GM19238 (cell line): Measurements from ENCODE around the gene MAD2L2.

Source experiments
- DNase-seq: peaks from one replicate; pipeline ENCODE4 v3.0.0; 2011; ENCODE audit warnings: low spot score; ENCODE audit not compliant: insufficient read length

The MAD2L2 gene

GRCh38 chr1:11705596-11705995, 24.6 kb upstream of the MAD2L2 start:
- no peak for DNase-seq

- no peak for DNase-seq
These were observed 23.9 kb upstream of the MAD2L2 start for GRCh38 chr1:11704691-11705475.

- no peak for DNase-seq
These were observed 23.2 kb upstream of the MAD2L2 start for GRCh38 chr1:11704194-11704529.

- DNase-seq, result no peak
These were observed 22.6 kb upstream of the MAD2L2 start for GRCh38 chr1:11703357-11704193.

- DNase-seq, result no peak
These were observed 21.2 kb upstream of the MAD2L2 start for GRCh38 chr1:11701981-11702803.

GRCh38 chr1:11701551-11701961, 20.6 kb upstream of the MAD2L2 start:
- no peak for DNase-seq

- no peak for DNase-seq
These were observed 19.9 kb upstream of the MAD2L2 start for GRCh38 chr1:11700601-11701467.

GRCh38 chr1:11697893-11698210, 16.9 kb upstream of the MAD2L2 start:
- no peak for DNase-seq

GRCh38 chr1:11697188-11697892, 16.4 kb upstream of the MAD2L2 start:
- no peak for DNase-seq

GRCh38 chr1:11695861-11696260, 14.9 kb upstream of the MAD2L2 start:
- DNase-seq, result no peak

GRCh38 chr1:11693917-11694316, 13.0 kb upstream of the MAD2L2 start:
- DNase-seq, result no peak

- no peak for DNase-seq
These were observed 12.2 kb upstream of the MAD2L2 start for GRCh38 chr1:11693024-11693590.

GRCh38 chr1:11691928-11692711, 11.2 kb upstream of the MAD2L2 start:
- DNase-seq, result no peak

GRCh38 chr1:11691302-11691914, 10.5 kb upstream of the MAD2L2 start, which contains the start of gene DRAXIN:
Gene DRAXIN, plus strand, starts transcription at chr1:11691710. Its CDS starts 14,549 bp downstream, at chr1:11706259.
- no peak for DNase-seq

- DNase-seq, result no peak
These were observed 9.7 kb upstream of the MAD2L2 start for GRCh38 chr1:11690397-11691301.

GRCh38 chr1:11688506-11688905, 7.6 kb upstream of the MAD2L2 start:
- DNase-seq, result no peak

GRCh38 chr1:11685210-11685752, 4.3 kb upstream of the MAD2L2 start:
- no peak for DNase-seq
